ENCODE results near the gene DCX. TPM values are rescaled to one million over a fixed set of nuclear protein-coding genes. Genes with fewer than 3 reads are reported as not detected.

The DCX gene
- total RNA-seq, 1 experiment from 2014 or later, result not detected

DNA sequence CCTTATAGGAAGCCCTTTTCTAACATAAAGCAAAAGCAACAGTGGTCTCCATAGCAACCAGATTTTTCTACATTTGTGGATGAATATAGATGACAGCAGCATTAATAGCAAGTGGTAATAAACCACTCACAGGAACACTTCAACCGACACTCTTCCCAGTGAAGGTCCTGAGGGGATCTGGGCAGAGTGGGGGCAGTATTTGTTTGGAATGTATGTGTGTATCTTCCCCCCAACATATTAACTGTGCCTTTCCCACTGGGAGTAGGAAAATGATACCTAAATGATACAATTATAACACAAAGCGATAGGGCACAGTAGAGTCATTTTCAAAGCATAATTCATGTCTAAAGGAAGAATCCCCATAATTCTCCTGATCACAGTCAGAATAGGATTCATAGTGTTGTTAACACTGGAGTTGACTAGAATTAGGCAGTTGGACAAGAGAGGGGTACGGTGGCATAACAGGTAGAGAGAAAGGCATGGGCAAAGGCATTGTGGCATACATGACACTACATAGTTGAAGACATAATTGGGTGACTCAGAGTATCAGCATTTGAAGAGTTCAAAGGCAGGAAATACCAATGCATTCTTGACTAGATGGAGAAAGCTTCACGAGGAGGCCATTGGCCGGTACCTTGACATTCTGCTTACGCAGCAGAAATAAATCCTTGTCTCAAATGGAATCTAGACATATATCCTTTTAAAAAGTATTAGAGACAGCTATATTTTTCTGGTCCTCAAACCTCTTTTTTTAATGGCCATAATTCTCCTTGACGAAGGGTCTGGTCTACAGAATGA lies 156.9 kb downstream of the DCX start:
- TF ChIP-seq ZFX (IDR thresholded peaks at IDR 0.05) (no peak), CBX3 (IDR thresholded peaks at IDR 0.05; ENCODE audit: low read depth) (no peak), TCF7L2 (IDR thresholded peaks at IDR 0.05; ENCODE audit: borderline replicate concordance, extremely low read depth, insufficient read depth, insufficient read length) (peak; percentile 42)
- H3K9me2 ChIP-seq (ENCODE audit: insufficient read depth), result no peaks in the 10 kb centered on the region
- H3K79me2 ChIP-seq (ENCODE audit: insufficient read depth, low read length), result no peaks in the 10 kb centered on the region
- ChIA-PET CTCF (no interaction called here), POLR2A (no interaction called here), RAD21 (ENCODE audit: low non-redundant PET in 1 of 2, low total read pairs in 2 of 2, uncharacterized antibody in 2 of 2, unreplicated experiment in 2 of 2) (no interaction called here)
- no peak overlapping the region for H3K27ac ChIP-seq (ENCODE audit: low read depth, low read length)
- intact Hi-C loops (cut with micrococcal nuclease), result no loop called here
- no TSS peak for BruUV-seq (replicated peaks)
- no peaks in the 10 kb centered on the region for H4K20me1 ChIP-seq (ENCODE audit: insufficient read depth)
- no peak overlapping the region for H2AFZ ChIP-seq (ENCODE audit: low read depth, low read length, poor library complexity, severe bottlenecking)
- no peak overlapping the region for H3K4me3 ChIP-seq (replicated peaks in 1 of 2; ENCODE audit: low read depth in 1 of 2, low read length in 2 of 2)
- no peak overlapping the region for H3K4me2 ChIP-seq (ENCODE audit: low read length)
- no peak for ATAC-seq
- no peak for DNase-seq (ENCODE audit: low read depth, low spot score)
- no peaks in the 10 kb centered on the region for H3K9me3 ChIP-seq (ENCODE audit: control insufficient read depth in 1 of 2, insufficient read depth in 1 of 2, low read depth in 1 of 2, low read length in 2 of 2)
- H3K36me3 ChIP-seq (ENCODE audit: control insufficient read depth in 1 of 2, insufficient read depth in 2 of 2, low read length in 2 of 2), result no peaks in the 10 kb centered on the region
- no peaks in the 10 kb centered on the region for H3K27me3 ChIP-seq (ENCODE audit: insufficient read depth, low read length)
- no peak overlapping the region for H3K9ac ChIP-seq (ENCODE audit: low read length)
- H3K4me1 ChIP-seq (ENCODE audit: control insufficient read depth in 1 of 2, insufficient read depth in 2 of 2, low read length in 2 of 2), result peaks cover 0 to 5% of the 10 kb centered on the region in 2 experiments; a peak in 1 of 4 replicates

DNA sequence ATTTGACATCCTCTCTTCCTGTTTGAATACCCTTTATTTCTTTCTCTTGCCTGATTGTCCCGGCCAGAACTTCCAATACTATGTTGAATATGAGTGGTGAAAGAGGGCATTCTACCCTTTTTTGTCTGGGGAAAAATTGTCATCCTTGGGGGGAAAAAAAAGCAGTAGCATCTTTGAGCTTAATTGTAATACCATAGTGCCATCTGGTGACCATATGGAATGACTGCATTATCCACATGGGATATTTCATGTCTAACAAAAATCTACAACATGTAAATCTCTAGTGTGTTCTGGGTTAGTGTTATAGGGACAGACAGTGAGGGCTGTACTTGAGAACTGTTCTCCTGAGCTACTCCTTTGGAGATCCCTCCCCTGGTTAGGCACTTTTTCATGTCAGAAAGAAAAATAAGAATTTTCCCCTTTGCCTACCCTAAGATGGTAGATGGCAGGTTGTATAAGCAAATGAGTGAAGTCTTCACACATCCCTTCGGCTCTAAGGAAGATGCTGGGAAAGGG lies 167.7 kb downstream of the DCX start:
- Histone ChIP-seq H4K20me1 (ENCODE audit: insufficient read depth) (no peaks in the 10 kb centered on the region), H3K9me2 (ENCODE audit: insufficient read depth) (no peaks in the 10 kb centered on the region), H3K9ac (ENCODE audit: low read length) (no peak overlapping the region), H3K9me3 (ENCODE audit: control insufficient read depth in 1 of 2, insufficient read depth in 1 of 2, low read depth in 1 of 2, low read length in 2 of 2) (no peaks in the 10 kb centered on the region), H3K36me3 (ENCODE audit: control insufficient read depth in 1 of 2, insufficient read depth in 2 of 2, low read length in 2 of 2) (no peaks in the 10 kb centered on the region), H3K27me3 (ENCODE audit: insufficient read depth, low read length) (peaks cover 3% of the 10 kb centered on the region; the same call in 1 of the 2 replicates), H3K4me2 (ENCODE audit: low read length) (no peak overlapping the region), H3K79me2 (ENCODE audit: insufficient read depth, low read length) (no peaks in the 10 kb centered on the region), H2AFZ (ENCODE audit: low read depth, low read length, poor library complexity, severe bottlenecking) (no peak overlapping the region), H3K4me3 (replicated peaks in 1 of 2; ENCODE audit: low read depth in 1 of 2, low read length in 2 of 2) (no peak overlapping the region), H3K4me1 (ENCODE audit: control insufficient read depth in 1 of 2, insufficient read depth in 2 of 2, low read length in 2 of 2) (no peaks in the 10 kb centered on the region), H3K27ac (ENCODE audit: low read depth, low read length) (no peak overlapping the region)
- DNase-seq (ENCODE audit: low read depth, low spot score) (peak; percentile 3), ATAC-seq (no peak)
- TF ChIP-seq RAD21 (IDR thresholded peaks at IDR 0.05; ENCODE audit: low read depth) (peak; percentile 57), FOSL1 (IDR thresholded peaks at IDR 0.05; ENCODE audit: low read depth) (no peak), ELF1 (IDR thresholded peaks at IDR 0.05; ENCODE audit: borderline replicate concordance, low read depth) (no peak), ZNF274 (IDR thresholded peaks at IDR 0.05; ENCODE audit: low read depth, low read length) (no peak), EGR1 (IDR thresholded peaks at IDR 0.05; ENCODE audit: low read depth) (no peak), YY1 (IDR thresholded peaks at IDR 0.05; ENCODE audit: extremely low read depth, insufficient replicate concordance, low read depth, low read length) (no peak)
- TF ChIP-seq, protein P1, sequence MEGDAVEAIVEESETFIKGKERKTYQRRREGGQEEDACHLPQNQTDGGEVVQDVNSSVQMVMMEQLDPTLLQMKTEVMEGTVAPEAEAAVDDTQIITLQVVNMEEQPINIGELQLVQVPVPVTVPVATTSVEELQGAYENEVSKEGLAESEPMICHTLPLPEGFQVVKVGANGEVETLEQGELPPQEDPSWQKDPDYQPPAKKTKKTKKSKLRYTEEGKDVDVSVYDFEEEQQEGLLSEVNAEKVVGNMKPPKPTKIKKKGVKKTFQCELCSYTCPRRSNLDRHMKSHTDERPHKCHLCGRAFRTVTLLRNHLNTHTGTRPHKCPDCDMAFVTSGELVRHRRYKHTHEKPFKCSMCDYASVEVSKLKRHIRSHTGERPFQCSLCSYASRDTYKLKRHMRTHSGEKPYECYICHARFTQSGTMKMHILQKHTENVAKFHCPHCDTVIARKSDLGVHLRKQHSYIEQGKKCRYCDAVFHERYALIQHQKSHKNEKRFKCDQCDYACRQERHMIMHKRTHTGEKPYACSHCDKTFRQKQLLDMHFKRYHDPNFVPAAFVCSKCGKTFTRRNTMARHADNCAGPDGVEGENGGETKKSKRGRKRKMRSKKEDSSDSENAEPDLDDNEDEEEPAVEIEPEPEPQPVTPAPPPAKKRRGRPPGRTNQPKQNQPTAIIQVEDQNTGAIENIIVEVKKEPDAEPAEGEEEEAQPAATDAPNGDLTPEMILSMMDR (IDR thresholded peaks at IDR 0.05 in 2 of 3, conservative IDR thresholded peaks at IDR 0.05 in 1 of 3; ENCODE audit: borderline replicate concordance in 1 of 3, insufficient read depth in 1 of 3, low read depth in 2 of 3, low read length in 2 of 3), result peak; percentile 16 to 46 (median 29); a peak in 3 of 6 replicates
- TF ChIP-seq, protein P2, sequence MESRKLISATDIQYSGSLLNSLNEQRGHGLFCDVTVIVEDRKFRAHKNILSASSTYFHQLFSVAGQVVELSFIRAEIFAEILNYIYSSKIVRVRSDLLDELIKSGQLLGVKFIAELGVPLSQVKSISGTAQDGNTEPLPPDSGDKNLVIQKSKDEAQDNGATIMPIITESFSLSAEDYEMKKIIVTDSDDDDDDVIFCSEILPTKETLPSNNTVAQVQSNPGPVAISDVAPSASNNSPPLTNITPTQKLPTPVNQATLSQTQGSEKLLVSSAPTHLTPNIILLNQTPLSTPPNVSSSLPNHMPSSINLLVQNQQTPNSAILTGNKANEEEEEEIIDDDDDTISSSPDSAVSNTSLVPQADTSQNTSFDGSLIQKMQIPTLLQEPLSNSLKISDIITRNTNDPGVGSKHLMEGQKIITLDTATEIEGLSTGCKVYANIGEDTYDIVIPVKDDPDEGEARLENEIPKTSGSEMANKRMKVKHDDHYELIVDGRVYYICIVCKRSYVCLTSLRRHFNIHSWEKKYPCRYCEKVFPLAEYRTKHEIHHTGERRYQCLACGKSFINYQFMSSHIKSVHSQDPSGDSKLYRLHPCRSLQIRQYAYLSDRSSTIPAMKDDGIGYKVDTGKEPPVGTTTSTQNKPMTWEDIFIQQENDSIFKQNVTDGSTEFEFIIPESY (IDR thresholded peaks at IDR 0.05; ENCODE audit: extremely low read depth, insufficient replicate concordance, low read length), result no peak
- POLR2A ChIA-PET, result no interaction called here
- RAD21 ChIA-PET (ENCODE audit: low non-redundant PET in 1 of 2, low total read pairs in 2 of 2, uncharacterized antibody in 2 of 2, unreplicated experiment in 2 of 2), result no interaction called here
- BruUV-seq (replicated peaks), result no TSS peak
- CTCF ChIA-PET, result interaction anchor here (0.7 to 1.8 kb wide), 5 partner anchors 76 to 408 kb away, joined by 3 to 10 read pairs (median 4); no protein-coding TSS in a partner anchor
- intact Hi-C loops (cut with micrococcal nuclease), result loop anchor here (1.0 to 10.0 kb wide), 4 partner anchors 77 to 789 kb away; no protein-coding TSS in a partner anchor

Measured in HCT116 (cell line).